Ectodermal cell (in vitro differentiated cells): ENCODE data around the gene MPEG1. TPM values are rescaled to one million over a fixed set of nuclear protein-coding genes. Genes with fewer than 3 reads are reported as not detected.

Experiments
- H3K27ac ChIP-seq: 2 replicates; pipeline ENCODE4 v1.7.0; 2013; ENCODE audit warnings: mild to moderate bottlenecking, low read depth, low read length; ENCODE audit not compliant: insufficient read depth, poor library complexity, severe bottlenecking
- H3K27me3 ChIP-seq: 2 replicates; pipeline ENCODE4 v1.7.0; 2013; ENCODE audit warnings: mild to moderate bottlenecking, low read length; ENCODE audit not compliant: insufficient read depth, control insufficient read depth, poor library complexity, severe bottlenecking
- H3K36me3 ChIP-seq: one replicate; pipeline ENCODE4 v1.7.0; 2013; ENCODE audit warnings: low read length; ENCODE audit not compliant: control insufficient read depth, insufficient read depth
- H3K4me1 ChIP-seq: one replicate; pipeline ENCODE4 v1.7.0; 2013; ENCODE audit warnings: low read length; ENCODE audit not compliant: control insufficient read depth, insufficient read depth
- H3K4me3 ChIP-seq: 2 replicates; pipeline ENCODE4 v1.7.0; 2013; ENCODE audit warnings: low read depth, low read length, control low read depth; ENCODE audit not compliant: insufficient read depth
- H3K9me3 ChIP-seq: 2 replicates; pipeline ENCODE4 v1.7.0; 2013; ENCODE audit warnings: mild to moderate bottlenecking, low read length, moderate library complexity; ENCODE audit not compliant: control insufficient read depth
- WGBS, 2 experiments: methylation state at CpG; one replicate each; pipeline ENCODE4 v1.1.7; 2013; ENCODE audit warnings: missing lambda C conversion rate in 2 of 2; 5-methylcytosine and 5-hydroxymethylcytosine counted together
- polyA plus RNA-seq, 4 experiments: library from polyadenylated mRNA; stranded (reverse); fragments of 50-300 nt; gene quantifications; one replicate each; pipeline ENCODE4 v1.2.3, GENCODE V29; 2013

The MPEG1 gene, protein sequence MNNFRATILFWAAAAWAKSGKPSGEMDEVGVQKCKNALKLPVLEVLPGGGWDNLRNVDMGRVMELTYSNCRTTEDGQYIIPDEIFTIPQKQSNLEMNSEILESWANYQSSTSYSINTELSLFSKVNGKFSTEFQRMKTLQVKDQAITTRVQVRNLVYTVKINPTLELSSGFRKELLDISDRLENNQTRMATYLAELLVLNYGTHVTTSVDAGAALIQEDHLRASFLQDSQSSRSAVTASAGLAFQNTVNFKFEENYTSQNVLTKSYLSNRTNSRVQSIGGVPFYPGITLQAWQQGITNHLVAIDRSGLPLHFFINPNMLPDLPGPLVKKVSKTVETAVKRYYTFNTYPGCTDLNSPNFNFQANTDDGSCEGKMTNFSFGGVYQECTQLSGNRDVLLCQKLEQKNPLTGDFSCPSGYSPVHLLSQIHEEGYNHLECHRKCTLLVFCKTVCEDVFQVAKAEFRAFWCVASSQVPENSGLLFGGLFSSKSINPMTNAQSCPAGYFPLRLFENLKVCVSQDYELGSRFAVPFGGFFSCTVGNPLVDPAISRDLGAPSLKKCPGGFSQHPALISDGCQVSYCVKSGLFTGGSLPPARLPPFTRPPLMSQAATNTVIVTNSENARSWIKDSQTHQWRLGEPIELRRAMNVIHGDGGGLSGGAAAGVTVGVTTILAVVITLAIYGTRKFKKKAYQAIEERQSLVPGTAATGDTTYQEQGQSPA
- not detected for polyA plus RNA-seq (2013, experiment 1 of 4)
- not detected for polyA plus RNA-seq (2013, experiment 2 of 4)
- polyA plus RNA-seq (2013, experiment 3 of 4), result not detected
- not detected for polyA plus RNA-seq (2013, experiment 4 of 4)

DNA sequence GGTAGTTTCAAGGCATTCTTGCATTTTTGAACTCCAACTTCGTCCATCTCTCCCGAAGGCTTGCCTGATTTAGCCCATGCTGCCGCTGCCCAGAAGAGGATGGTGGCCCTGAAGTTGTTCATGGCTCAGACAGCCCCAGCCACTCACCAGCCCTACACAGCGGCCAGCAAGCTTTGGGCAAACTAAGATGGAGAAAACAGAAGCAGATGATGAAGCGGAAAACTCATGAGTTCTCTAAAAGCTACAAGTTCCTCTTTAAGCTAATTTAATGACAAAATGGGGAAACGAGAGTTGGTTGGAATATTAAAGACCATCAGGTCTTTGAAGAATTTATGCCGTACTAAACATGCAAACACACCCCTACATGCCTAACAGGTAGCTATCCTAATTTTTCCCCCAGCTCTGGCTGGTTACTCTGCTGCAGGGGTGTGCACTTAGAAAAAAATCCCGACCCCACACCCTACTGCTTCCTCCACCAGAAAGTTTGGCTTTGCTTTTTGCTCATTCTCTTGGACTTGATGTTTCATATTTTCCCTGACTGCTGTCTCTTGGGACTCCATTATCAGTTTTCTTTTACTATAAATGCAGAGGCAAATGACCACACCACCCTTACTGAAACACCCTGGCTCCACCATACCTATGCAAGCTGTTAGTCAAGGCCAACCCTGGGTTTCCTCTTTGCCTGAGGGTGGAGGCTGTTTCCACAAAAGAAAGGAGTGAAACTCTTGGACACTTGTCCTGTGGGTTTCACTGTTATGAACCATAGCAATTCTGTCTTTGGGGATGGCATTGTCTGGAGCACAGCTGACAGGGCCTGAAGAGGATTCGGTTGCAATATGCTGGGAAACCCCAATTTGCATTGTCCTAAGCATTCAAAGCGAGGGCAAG, at the start of gene MPEG1:
TSS of gene MPEG1 (minus strand) at position 184 of the 888 bp plus-strand sequence. CDS start at position 122, 62 bp downstream.
- Histone ChIP-seq H3K4me1 (no peaks in the 10 kb centered on the region), H3K27me3 (no peaks in the 10 kb centered on the region), H3K27ac (no peak within 1 kb of the TSS), H3K36me3 (no peaks in the 10 kb centered on the region), H3K4me3 (no peak within 1 kb of the TSS), H3K9me3 (no peaks in the 10 kb centered on the region)
- WGBS, 2 experiments, result 89 to 91% methylated on average over 10 of the region's 10 CpGs

DNA sequence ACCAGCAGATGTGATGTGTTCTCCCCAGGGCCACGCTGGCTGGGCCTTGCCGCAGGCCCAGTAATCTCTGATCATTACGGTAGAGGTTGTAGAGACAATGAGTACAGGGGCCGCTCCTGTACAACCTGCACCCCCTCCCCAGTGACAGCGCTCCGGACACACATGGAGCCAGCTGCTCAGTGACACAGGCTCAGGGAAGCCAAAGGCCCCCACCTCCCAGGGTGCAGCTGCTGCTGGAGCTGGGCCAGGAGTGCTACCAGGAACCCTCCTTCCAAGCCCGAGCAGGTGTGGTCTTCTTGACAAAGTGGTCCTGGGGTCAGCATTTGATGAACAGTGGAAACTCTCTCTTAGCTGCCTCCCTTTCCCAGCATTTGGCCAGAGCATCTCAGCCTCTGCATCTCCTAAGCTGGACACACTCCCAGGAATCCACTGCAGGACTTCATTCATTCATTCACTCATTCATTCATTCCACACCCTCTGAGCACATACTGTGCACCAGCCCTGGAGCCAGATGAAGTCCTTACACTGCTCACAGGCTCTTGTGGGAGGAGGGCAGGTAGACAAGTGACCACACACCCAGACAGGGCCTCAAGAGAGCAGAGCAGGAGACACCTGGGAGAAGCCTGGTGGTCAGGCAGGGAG, 49.6 kb upstream of the MPEG1 start:
- Histone ChIP-seq H3K9me3 (no peaks in the 10 kb centered on the region), H3K4me3 (no peak overlapping the region), H3K27me3 (no peaks in the 10 kb centered on the region), H3K4me1 (no peaks in the 10 kb centered on the region), H3K27ac (no peak overlapping the region), H3K36me3 (no peaks in the 10 kb centered on the region)
- WGBS, 2 experiments, result 87 to 91% methylated on average over 7 of the region's 7 CpGs

DNA sequence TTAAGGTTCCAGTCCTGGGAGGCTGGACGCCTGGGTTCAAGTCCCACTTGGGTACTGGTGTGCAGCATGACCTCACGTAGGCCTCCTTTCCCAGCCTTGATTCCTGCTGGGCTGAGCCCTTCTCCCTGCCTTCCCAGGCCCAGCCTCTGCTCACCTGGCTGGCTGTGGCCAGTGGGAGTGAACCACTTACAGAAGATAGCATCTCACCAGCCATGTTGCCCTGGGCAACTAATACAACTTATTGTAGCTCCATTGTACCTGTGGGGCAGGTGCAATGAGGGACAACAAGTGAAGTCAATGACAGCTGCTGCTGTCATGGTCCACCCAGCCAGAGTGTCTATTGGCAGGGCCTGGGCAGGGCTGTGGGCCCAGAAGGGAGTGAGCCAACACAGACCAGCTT, 48.4 kb upstream of the MPEG1 start:
- H3K4me3 ChIP-seq, result no peak overlapping the region
- H3K36me3 ChIP-seq, result no peaks in the 10 kb centered on the region
- H3K4me1 ChIP-seq, result no peaks in the 10 kb centered on the region
- H3K9me3 ChIP-seq, result no peaks in the 10 kb centered on the region
- H3K27me3 ChIP-seq, result no peaks in the 10 kb centered on the region
- WGBS, 2 experiments, result 86 to 87% methylated on average over 2 of the region's 2 CpGs
- H3K27ac ChIP-seq, result no peak overlapping the region

DNA sequence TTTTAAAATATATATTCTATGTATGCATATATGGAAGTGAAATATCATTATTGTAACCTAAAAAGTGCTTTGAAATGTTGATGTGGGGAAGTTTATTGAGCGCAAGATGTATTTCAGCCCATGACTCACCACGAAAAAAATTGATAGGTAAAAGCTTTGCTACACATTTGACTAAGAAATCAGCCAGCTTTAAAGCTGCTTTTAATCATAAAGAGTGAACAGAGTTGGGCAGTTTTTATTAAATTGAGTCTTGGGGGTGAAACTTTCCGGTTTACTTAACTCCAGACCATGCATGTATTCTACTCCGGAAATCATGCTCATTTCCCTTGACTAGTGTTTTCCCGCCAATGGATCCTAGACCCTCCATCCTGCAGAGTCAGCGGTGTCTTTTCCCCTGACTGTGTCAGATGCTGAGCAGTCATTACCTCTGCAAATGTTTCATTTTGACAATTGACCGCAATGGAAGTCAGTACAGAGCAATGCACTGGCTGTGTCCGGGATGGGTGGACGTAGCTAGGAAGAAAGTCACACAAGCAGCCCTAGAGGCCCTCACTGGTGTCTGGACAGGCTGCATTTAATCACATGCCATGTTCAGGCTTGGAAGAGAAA, 47.2 kb upstream of the MPEG1 start:
- Histone ChIP-seq H3K4me3 (no peak overlapping the region), H3K27ac (no peak overlapping the region), H3K36me3 (no peaks in the 10 kb centered on the region), H3K9me3 (no peaks in the 10 kb centered on the region), H3K27me3 (no peaks in the 10 kb centered on the region), H3K4me1 (no peaks in the 10 kb centered on the region)
- 93 to 95% methylated on average over 9 of the region's 9 CpGs for WGBS, 2 experiments

DNA sequence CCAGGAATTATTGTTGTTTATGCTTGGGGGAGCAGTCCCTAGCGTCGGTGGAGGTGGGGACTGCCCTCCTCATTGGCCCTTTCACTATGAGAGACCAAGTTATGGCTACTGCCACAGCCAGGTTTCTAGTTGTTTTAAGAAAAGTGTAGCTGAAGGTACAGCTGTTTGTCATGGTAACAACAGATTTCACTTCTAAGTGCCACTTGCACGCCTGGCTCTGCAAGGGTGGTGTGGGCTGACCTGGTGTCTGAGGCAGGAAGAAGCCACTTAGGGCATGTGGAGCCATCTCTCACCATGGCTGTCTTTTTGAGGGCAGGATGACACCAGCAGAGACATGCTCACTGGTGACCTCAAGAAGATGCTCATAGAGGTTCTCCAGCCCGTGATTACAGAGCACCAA, 46.3 kb upstream of the MPEG1 start:
- Histone ChIP-seq H3K36me3 (no peaks in the 10 kb centered on the region), H3K4me1 (no peaks in the 10 kb centered on the region), H3K9me3 (no peaks in the 10 kb centered on the region), H3K27me3 (no peaks in the 10 kb centered on the region), H3K4me3 (no peak overlapping the region), H3K27ac (no peak overlapping the region)
- 83 to 84% methylated on average over 4 of the region's 4 CpGs for WGBS, 2 experiments

DNA sequence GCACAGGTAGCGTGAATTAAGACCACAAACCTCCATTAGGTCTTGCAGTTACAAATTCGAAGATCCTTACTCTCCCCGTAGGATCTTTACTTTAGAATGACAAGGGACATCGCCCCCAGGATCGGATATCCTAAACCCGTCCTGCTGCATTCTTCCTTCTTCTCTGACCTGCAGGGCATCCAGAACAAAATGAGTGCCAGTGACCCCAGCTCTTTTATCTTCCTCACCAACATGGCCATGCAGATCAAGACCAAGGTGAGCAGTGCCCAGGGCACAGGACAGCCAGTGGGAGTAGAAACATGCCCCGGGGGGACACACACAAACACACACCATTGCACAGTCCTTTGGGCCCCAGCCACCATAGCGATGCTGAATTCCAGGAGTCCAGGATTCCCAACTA, 42.6 kb upstream of the MPEG1 start:
- Histone ChIP-seq H3K36me3 (no peaks in the 10 kb centered on the region), H3K27ac (no peak overlapping the region), H3K4me3 (no peak overlapping the region), H3K4me1 (no peaks in the 10 kb centered on the region), H3K9me3 (no peaks in the 10 kb centered on the region), H3K27me3 (no peaks in the 10 kb centered on the region)
- 73 to 75% methylated on average over 8 of the region's 8 CpGs for WGBS, 2 experiments

DNA sequence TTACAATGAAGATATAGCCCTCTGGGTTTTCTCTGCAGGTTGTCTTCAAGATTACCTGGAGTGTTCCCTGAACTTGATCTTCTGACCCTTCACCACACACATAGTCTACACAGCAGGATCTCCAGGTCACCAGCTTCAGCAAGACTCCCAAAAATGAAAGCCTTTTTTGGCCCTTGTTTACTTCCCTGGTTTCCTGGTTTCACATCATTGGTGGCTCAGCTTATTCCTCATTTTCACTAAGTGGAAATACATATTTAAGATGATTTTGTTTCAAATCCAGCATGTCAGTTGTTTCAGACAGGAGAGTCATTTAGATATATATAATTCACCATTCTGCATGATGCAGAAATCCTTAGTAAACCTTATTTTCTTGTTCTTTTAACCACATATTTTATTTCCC, 41.6 kb upstream of the MPEG1 start:
- Histone ChIP-seq H3K27me3 (no peaks in the 10 kb centered on the region), H3K36me3 (no peaks in the 10 kb centered on the region), H3K4me3 (no peak overlapping the region), H3K27ac (no peak overlapping the region), H3K4me1 (no peaks in the 10 kb centered on the region), H3K9me3 (no peaks in the 10 kb centered on the region)

DNA sequence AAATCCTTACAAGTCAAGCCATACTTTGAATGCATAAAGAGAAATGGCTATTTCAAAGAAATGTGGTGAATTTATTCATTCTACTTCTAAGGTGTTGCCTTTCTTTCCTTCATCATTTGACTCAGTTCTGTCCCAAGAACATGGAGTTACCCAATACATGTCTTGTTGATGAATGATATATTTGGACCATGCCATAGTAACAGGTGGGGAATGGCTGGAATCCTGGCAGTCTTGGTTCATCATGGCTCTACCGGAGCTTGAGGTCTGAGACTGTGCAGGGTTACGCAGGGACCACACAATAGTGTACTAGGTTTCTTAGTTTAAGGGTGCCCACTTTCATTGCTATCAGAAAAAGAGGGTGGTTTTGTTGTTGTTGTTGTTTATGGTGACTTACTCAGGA, 40.3 kb upstream of the MPEG1 start:
- H3K27me3 ChIP-seq, result no peaks in the 10 kb centered on the region

DNA sequence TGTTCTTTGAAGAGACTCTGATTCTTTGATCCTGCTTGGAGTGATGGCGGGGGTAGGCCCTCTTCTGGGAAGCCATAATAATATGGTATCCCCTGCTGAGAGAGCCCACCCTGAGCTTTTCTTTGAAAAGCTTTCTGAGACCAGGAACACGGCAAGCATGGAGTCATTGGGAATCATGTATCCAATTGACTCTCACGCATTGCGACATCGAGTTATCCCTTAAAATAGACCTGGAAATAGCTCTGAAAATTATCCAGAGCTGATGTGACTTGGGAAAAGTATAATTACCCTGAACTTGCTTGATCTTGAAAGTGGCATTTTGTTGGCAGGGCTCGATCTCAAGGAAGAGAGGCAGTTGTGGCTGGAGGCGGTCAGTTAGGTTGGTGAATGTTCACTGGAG, 36.8 kb upstream of the MPEG1 start:
- WGBS, 2 experiments, result 91 to 94% methylated on average over 7 of the region's 7 CpGs
- no peaks in the 10 kb centered on the region for H3K9me3 ChIP-seq
- no peaks in the 10 kb centered on the region for H3K4me1 ChIP-seq
- H3K4me3 ChIP-seq, result no peak overlapping the region
- H3K27me3 ChIP-seq, result no peaks in the 10 kb centered on the region
- no peak overlapping the region for H3K27ac ChIP-seq
- no peaks in the 10 kb centered on the region for H3K36me3 ChIP-seq

More for the DNA sequence above, 40.3 kb upstream of the MPEG1 start:
- no peaks in the 10 kb centered on the region for H3K9me3 ChIP-seq
- no peaks in the 10 kb centered on the region for H3K4me1 ChIP-seq
- no peak overlapping the region for H3K4me3 ChIP-seq
- WGBS, 2 experiments, result 93 to 97% methylated on average over 2 of the region's 2 CpGs
- H3K27ac ChIP-seq, result no peak overlapping the region
- H3K36me3 ChIP-seq, result no peaks in the 10 kb centered on the region
